T1000 (cell line): ENCODE data around the gene EEF1AKMT4.

Experiments
- DNase-seq: peaks from one replicate; lab custom pipeline; 2025; ENCODE audit warnings: mixed read lengths; lab: John Stamatoyannopoulos, UW

Gene EEF1AKMT4

DNA sequence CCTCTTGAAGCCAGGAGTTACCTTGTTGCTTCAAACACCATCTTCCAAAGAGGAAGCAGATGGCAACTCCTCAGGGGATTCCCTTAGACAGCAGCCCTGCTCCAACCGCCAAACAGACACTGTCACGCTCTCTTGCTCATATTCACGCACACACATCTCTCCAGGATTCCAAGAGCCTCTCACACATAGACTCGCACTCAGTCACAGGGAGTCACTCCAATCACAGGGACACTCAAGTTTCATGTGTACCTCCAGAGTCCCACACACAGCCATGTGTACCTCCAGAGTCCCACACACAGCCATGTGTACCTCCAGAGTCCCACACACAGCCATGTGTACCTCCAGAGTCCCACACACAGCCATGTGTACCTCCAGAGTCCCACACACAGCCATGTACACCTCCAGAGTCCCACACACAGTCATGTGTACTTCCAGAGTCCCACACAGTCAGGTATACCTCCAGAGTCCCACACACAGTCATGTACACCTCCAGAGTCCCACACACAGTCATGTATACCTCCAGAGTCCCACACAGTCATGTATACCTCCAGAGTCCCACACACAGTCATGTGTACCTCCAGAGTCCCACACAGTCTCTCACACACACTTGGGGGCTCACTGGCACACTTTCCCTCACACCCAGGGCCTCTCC is 14.0 kb upstream of the EEF1AKMT4 start:
- DNase-seq = no peak

DNA sequence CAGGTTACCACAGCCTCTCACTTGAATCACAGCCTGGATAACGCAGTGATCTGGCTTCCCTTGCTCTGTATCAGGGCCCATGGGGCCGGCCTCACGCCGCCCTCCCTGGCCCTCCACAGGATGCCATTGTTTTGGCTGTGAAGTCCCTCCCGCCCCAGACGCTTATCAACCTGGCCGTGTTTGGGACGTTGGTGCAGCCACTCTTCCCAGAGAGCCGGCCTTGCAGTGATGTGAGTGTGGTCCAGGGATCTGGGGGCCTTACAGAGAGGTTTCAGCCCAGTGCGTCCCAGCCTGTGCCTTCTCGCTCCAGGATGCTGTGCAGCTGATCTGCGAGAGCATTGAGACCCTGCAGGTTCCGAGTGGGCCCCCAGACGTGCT is 13.4 kb upstream of the EEF1AKMT4 start:
- no peak for DNase-seq

DNA sequence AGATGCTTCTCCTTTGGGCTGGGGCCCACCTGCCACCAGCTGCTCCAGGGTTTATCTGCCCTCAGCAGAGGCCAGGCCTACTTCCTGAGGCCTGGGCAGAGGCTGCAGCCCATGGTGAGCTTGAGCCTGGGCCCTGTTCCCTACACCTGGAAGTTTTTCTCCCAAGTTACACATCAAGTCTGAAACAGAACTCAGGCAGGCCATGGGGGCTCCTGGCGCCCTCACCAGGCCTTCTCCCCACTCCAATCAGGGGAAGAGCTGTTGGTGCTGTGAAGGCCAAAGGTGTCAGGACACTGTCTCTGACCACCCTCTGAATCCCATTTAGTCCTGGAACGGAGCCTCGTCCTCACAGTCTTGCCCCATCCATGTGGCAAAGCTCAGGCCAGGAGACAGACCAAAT is 12.8 kb upstream of the EEF1AKMT4 start:
- no peak for DNase-seq

DNA sequence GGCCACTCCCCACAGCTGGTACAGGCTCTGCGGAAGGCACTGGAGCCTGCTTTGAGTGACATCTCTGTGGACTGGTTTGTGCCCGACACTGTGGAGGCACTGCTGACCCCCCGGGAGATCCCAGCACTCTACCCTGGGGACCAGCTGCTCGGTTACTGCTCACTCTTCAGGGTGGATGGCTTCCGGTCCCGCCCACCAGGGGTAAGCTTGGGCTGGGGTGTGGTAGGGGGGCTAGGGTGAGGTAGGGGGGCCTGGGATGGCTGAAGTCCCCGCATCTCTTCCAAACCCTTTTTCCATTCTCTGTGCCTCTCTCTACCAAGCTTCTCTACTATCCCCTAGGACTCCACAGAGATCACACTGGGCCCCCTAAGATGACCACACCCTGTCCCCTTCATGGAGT is 12.3 kb upstream of the EEF1AKMT4 start:
- no peak for DNase-seq

DNA sequence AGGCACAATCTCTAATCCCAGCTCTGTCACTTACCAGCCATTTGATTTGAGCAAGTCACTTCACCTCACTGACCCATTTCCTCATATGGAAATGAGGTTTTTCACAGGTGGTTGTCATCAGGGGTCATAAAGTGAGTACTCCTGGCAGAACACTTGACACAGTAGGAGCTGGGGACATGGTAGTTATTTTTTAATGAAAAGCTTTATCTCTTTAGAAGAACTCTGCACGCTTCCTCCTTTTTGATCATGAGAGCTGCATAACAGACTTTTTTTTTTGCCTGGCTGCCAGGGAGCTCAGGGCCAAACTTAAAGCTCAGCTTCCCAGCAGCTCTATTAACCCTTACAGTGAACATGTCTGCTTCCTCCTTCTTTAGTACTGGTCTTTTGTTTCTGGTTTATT is 11.7 kb upstream of the EEF1AKMT4 start:
- DNase-seq = no peak

- no peak for DNase-seq
Observed at GRCh38 chr3:184238246-184238818, 11.1 kb upstream of the EEF1AKMT4 start.

DNA sequence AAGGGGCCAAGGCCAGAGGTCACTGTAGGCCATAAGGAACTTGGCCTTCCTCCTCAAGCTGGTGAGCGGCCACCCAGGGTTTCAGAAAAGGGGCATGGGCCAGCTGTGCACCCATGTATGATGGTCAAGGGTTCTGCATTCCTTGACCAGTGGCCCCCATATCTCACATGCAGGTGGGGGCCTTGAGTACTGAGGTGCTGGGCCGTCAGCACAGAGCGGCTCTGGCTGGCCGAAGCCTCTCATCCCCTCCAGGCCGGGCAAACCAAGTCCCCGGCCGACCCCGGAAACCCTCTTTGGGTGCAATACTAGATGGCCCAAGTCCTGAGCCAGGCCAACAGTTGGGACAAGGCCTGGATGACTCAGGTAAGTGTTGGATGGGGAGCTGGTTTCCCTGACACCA is 10.3 kb upstream of the EEF1AKMT4 start:
- no peak for DNase-seq

DNA sequence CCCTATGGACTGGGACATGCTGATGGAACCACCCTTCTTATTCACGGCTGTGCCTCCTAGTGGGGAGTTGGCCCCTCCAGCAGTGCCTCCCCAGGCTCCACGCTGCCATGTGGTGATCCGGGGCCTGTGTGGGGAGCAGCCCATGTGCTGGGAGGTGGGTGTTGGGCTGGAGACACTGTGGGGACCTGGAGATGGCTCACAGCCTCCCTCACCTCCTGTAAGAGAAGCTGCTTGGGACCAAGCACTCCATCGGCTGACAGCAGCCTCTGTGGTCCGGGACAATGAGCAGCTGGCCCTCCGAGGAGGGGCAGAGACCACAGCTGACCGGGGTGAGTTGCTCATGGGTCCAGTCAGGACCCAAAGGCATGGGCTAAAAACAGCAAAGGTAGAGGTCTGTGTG is 9.8 kb upstream of the EEF1AKMT4 start:
- DNase-seq = no peak

DNA sequence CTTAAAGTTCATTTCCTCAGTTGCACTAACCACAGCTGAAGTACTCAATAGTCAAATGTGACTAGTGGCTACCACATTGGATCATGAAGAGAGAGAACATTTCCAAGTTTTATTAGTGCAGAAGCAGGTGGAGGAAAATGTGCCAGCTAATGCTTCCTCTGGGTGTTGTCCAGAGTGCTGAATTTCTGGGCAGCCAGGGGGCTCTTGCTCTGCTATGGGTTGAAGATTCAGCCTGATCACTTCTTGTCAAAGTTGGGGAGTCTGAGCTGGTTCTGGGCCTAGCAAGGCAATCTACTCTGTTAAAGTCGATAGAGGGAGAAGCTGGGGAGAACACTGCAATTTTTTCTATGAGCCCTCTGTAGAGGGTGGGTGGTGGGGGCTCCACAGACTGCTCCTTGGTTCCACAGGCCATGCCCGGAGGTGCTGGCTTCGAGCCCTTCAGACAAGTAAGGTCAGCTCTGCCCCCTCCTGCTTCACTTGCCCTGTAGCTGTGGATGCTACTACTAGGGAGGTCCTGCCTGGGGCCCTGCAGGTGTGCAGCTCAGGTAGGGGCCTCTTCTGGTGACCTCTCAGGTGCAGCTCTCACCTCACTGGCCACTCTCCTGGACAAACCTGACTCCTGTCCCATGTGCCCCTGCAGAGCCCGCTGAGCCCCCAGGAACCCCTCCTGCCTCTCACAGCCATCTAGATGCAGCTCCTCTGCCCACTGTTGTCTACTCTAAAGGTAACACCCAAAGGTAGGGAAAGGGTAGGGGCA is 8.9 kb upstream of the EEF1AKMT4 start:
- no peak for DNase-seq

- DNase-seq = no peak
Observed at GRCh38 chr3:184241141-184241446, 8.4 kb upstream of the EEF1AKMT4 start.

GRCh38 chr3:184241447-184242296 is 7.8 kb upstream of the EEF1AKMT4 start:
- DNase-seq = no peak

- DNase-seq = no peak
Observed at GRCh38 chr3:184242297-184242685, 7.2 kb upstream of the EEF1AKMT4 start.

GRCh38 chr3:184248454-184249411 is 739 bp upstream of the EEF1AKMT4 start, which contains the start of gene ALG3:
ALG3 (minus strand) TSS chr3:184248962; CDS start chr3:184248940, 22 bp downstream.
- DNase-seq = peak; percentile 79

GRCh38 chr3:184250167-184250828 is 826 bp downstream of the EEF1AKMT4 start:
- peak; percentile 89 for DNase-seq

- no peak for DNase-seq
Observed at GRCh38 chr3:184255291-184256039, 6.0 kb downstream of the EEF1AKMT4 start.

DNA sequence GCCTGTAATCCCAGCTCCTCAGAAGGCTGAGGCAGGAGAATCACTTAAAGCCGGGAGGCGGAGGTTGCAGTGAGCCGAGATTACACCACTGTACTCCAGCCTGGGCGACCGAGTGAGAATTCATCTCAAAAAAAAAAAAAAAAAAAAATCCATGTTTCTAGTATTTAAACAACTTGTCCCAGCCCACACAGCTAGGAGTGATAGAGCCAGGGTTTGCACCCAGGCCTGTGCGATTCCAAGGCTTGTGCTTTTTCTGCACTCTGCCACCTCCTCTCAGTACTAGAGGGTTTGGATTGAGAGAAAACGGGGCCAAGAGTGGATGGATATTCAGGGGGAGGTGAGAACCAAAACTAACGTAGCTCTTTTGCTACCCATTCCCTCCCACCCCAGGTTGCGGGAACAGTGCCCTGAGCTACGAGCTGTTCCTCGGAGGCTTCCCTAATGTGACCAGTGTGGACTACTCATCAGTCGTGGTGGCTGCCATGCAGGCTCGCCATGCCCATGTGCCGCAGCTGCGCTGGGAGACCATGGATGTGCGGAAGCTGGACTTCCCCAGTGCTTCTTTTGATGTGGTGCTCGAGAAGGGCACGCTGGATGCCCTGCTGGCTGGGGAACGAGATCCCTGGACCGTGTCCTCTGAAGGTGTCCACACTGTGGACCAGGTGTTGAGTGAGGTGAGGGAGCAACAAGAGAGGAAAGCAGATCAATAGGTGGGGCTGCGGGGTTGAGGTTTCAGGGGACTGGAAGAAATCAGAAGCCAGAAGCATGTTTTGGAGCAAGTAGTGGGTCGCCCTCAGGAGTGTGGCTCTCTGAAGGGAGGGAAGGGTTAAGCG is 7.8 kb downstream of the EEF1AKMT4 start:
- no peak for DNase-seq

- DNase-seq = no peak
Observed at GRCh38 chr3:184258926-184259325, 9.5 kb downstream of the EEF1AKMT4 start.

GRCh38 chr3:184259396-184259877 is 10.0 kb downstream of the EEF1AKMT4 start:
- DNase-seq = no peak
